Measurements from ENCODE around the gene APCDD1. TPM values are rescaled to one million over a fixed set of nuclear protein-coding genes. Genes with fewer than 3 reads are reported as not detected.
A peak's percentile ranks its signal among the peaks of the same experiment; 100 is the strongest.

The APCDD1 gene
- total and polyA plus RNA-seq, 2 of the 13 experiments (the other 11 are each of a cell fraction or from before 2014, with no cell fraction given), result 2.1 to 8.6 TPM

- TF ChIP-seq ZNF333 (CRISPR knock-in tag; IDR thresholded peaks at IDR 0.05; ENCODE audit: borderline replicate concordance), result no peak
- no peak for TF ChIP-seq TSC22D2 (CRISPR knock-in tag; IDR thresholded peaks at IDR 0.05; ENCODE audit: borderline replicate concordance)
- TF ChIP-seq ZNF609 (CRISPR knock-in tag; IDR thresholded peaks at IDR 0.05; ENCODE audit: borderline replicate concordance), result no peak
- peak; percentile 7; the same call in 1 of the 2 replicates for TF ChIP-seq ETV5 (CRISPR knock-in tag; IDR thresholded peaks at IDR 0.05; ENCODE audit: borderline replicate concordance)
- TF ChIP-seq THRA (CRISPR knock-in tag; IDR thresholded peaks at IDR 0.05; ENCODE audit: borderline replicate concordance), result 0 out of 2 replicates have a peak, but pooled peaks have one; percentile 24
- TF ChIP-seq SSRP1 (CRISPR knock-in tag; IDR thresholded peaks at IDR 0.05), result no peak
- peak; percentile 86 for TF ChIP-seq STAG1 (CRISPR knock-in tag; IDR thresholded peaks at IDR 0.05)
- TF ChIP-seq ZNF234 (CRISPR knock-in tag; conservative IDR thresholded peaks at IDR 0.05), result no peak
- peak; percentile 35; the same call in 1 of the 2 replicates for TF ChIP-seq SAP130 (CRISPR knock-in tag; IDR thresholded peaks at IDR 0.05; ENCODE audit: low read depth)
- TF ChIP-seq E2F2 (CRISPR knock-in tag; IDR thresholded peaks at IDR 0.05; ENCODE audit: borderline replicate concordance), result no peak
- TF ChIP-seq ATAD3A (CRISPR knock-in tag; IDR thresholded peaks at IDR 0.05), result no peak
- TF ChIP-seq ATF7-NPFF (CRISPR knock-in tag; IDR thresholded peaks at IDR 0.05; ENCODE audit: low read depth), result no peak
- no peak for TF ChIP-seq CERS6 (CRISPR knock-in tag; IDR thresholded peaks at IDR 0.05)
- TF ChIP-seq ZNF207 (IDR thresholded peaks at IDR 0.05; ENCODE audit: borderline replicate concordance), result no peak
- TF ChIP-seq PATZ1 (CRISPR knock-in tag; IDR thresholded peaks at IDR 0.05), result 0 out of 2 replicates have a peak, but pooled peaks have one; percentile 17
- no peak for TF ChIP-seq ATF2 (CRISPR knock-in tag; IDR thresholded peaks at IDR 0.05)
Measured at GRCh38 chr18:10490401-10491165, 36.1 kb downstream of the APCDD1 start (continued).

Data from HepG2 (cell line).